NCI-H446 (cell line): ENCODE data around the gene KLHL29.

Experiments
- DNase-seq, 2 experiments: peaks; one replicate each; lab custom pipeline; 2025; lab: John Stamatoyannopoulos, UW

The KLHL29 gene

GRCh38 chr2:23683001-23683400, 298.0 kb downstream of the KLHL29 start:
- no peak for DNase-seq

GRCh38 chr2:23684395-23685176, 299.6 kb downstream of the KLHL29 start:
- DNase-seq: no peak

DNA sequence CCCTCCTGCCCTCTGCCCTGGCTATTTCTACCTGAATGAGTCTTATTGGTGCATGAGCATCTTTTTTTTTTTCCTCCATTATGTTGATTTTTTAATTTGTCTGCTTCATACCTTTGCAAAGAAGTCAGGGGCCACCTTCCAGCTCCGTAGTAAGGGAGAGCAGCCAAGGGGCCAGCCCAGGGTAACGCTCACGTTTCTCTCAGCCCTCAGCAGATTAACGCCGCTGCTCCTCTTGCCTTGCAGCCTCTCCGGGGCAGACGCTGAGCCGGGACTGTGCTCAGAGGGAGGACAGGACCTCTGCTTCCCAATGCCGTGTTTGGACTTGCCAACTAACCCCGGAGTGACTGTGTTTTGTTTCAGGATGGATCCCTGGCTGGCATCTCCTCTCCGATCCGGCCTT, 300.2 kb downstream of the KLHL29 start:
- no peak for DNase-seq

- DNase-seq: no peak
Measured at GRCh38 chr2:23685706-23686105, 300.7 kb downstream of the KLHL29 start.

GRCh38 chr2:23686405-23687029, 301.5 kb downstream of the KLHL29 start:
- DNase-seq: no peak

GRCh38 chr2:23687214-23687613, 302.2 kb downstream of the KLHL29 start:
- no peak for DNase-seq

- no peak for DNase-seq
Measured at GRCh38 chr2:23687713-23688112, 302.7 kb downstream of the KLHL29 start.

DNA sequence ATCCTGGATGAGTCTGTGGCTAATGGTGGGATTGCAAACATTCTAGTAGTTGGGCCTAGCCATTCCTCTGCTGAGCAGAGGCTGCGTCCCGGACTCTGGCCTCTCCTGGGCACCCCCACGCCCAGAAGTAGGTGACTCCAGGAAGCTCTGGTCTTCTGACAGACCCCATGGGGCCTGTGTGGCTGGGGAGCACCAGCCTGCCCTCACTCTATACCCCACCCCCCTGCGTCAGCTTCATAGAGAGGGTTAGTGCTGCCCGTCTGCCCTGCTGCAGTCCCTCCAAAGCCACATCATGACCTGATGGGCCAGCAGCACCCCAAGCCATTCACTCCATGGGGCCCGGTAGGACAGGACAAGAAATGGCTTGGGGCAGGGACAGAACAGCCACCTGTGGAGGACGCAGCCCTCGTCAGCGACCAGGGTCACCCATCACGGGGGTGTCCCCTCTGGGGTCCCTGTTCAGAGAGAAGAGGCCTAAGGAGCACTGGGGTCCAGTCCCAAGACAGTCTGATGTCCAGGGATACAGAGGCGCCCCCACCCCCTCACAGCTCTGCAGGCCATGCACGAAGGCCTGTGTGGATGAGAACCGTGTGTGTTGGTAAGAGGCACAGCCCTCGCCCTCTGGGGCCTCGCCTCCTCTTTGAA, 303.6 kb downstream of the KLHL29 start:
- no peak for DNase-seq

DNA sequence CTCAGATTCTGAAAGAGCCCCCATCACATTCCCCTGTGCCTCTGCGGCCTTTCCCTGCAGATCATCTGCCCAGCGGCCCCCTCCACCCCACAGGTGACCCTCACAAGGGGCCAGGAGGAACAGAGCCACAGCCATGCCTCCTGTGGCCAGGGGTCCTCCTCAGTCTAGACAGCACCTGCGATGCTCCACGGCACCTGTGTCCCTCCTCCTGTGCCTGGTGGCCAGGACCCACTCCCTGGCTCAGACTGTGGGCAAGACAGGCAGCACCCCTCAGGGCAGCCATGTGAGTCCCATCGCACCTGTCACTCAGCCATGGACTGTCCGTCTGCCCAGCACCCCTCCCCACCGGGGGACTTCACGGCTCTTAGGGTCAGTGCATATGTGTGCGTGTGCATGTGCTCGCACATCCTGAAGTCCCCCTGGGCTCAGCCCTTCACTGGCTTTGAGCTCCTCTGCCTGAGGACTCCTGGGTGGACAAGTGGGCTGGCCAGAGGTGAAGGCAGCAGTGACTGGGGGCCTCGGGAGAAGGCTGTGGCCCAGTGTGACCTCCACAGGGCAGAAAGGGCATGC, 304.2 kb downstream of the KLHL29 start:
- no peak for DNase-seq

GRCh38 chr2:23689891-23690290, 304.9 kb downstream of the KLHL29 start:
- DNase-seq: no peak

- no peak for DNase-seq
Measured at GRCh38 chr2:23690421-23691105, 305.6 kb downstream of the KLHL29 start.

GRCh38 chr2:23691106-23691470, 306.1 kb downstream of the KLHL29 start:
- DNase-seq: no peak

GRCh38 chr2:23691565-23691964, 306.6 kb downstream of the KLHL29 start:
- no peak for DNase-seq

- no peak for DNase-seq
Measured at GRCh38 chr2:23692263-23692662, 307.3 kb downstream of the KLHL29 start.

GRCh38 chr2:23692851-23693605, 308.0 kb downstream of the KLHL29 start:
- DNase-seq: no peak

DNA sequence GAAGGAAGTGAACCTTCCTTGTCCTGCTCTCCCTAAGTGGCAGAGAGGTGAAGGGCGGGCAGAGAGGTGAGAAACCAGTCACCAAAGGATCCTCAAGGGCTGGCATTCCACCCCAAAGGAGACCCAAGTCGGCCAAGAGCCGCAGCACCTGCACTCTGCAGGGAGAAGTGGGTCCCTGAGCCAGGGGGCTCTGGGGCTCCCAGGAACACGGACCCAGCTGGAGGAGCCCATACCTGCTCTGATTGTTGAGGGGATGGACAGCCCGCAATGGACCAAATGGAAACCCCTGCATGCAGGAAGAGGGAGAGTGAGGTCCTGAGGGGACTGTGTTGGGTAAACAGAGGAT, 308.6 kb downstream of the KLHL29 start:
- no peak for DNase-seq

- DNase-seq: no peak
Measured at GRCh38 chr2:23694058-23695045, 309.4 kb downstream of the KLHL29 start.

GRCh38 chr2:23695214-23695889, 310.4 kb downstream of the KLHL29 start:
- DNase-seq: no peak

DNA sequence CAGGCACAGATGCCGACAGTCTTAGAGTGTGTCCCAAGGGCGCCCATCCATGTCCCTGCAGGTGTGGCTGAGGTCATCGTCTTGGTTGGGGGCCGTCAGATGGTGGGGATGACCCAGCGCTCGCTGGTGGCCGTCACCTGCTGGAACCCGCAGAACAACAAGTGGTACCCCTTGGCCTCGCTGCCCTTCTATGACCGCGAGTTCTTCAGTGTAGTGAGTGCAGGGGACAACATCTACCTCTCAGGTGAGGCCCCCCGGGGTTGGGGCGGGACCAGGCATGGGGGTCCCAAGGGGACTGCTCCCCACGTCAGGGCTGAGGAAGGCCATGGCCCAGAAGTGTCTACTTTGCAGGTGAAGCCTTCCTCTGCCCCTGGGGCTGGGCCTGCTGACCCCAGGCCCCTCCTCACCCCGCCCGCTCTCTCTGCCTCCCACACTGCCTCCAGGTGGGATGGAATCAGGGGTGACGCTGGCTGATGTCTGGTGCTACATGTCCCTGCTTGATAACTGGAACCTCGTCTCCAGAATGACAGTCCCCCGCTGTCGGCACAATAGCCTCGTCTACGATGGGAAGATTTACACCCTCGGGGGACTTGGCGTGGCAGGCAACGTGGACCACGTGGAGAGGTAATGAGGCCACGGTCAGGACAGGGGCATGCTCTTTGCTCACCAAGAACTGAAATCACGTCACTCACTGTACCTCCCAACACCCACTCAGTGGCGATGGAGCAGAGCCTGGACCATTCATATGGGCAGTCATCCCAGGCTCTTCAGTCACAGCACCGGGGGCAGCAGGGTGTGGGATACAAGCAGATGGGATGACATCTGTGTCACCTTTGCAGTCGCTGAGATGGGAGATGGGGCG, 311.1 kb downstream of the KLHL29 start:
- DNase-seq: no peak
